H1 (cell line): ENCODE data around the gene PARS2. TPM values are rescaled to one million over a fixed set of nuclear protein-coding genes. Genes with fewer than 3 reads are reported as not detected.

Experiments used
- E2F6 ChIP-seq: IDR thresholded peaks from 2 replicates; pipeline ENCODE4 v1.6.1; 2012; ENCODE audit warnings: inconsistent platforms
- FOSL1 ChIP-seq: IDR thresholded peaks from 2 replicates; pipeline ENCODE4 v1.6.1; 2011; ENCODE audit warnings: mild to moderate bottlenecking, low read depth, low read length, moderate library complexity; ENCODE audit not compliant: insufficient read depth
- PHF8 ChIP-seq: fragments of 200-600 bp; sonication (generic); conservative IDR thresholded peaks from 2 replicates; pipeline ENCODE4 v1.7.1; 2012; ENCODE audit warnings: low read depth, mild to moderate bottlenecking, inconsistent platforms, low read length, moderate library complexity
- RNF2 ChIP-seq: fragments of 200-900, 300-1000 bp; sonication (generic); IDR thresholded peaks from 2 replicates; pipeline ENCODE4 v1.7.1; 2016; ENCODE audit warnings: borderline replicate concordance, low read depth, mild to moderate bottlenecking, antibody characterized with exemption, low read length; ENCODE audit not compliant: poor library complexity, severe bottlenecking; ENCODE audit errors: missing control alignments
- SIX5 ChIP-seq: IDR thresholded peaks from 2 replicates; pipeline ENCODE4 v1.6.1; 2011; ENCODE audit warnings: mild to moderate bottlenecking, low read depth, low read length
- USF2 ChIP-seq: IDR thresholded peaks from 2 replicates; pipeline ENCODE4 v1.6.1; 2011; ENCODE audit warnings: low read length, improper control_type of control experiment
- polyA plus RNA-seq, 7 experiments: library from polyadenylated mRNA; depleted of rRNA in 3 of 7; stranded (reverse) in 5 of 7; unstranded in 2 of 7; fragments of >200 nt in 5 of 7; fragments of 200-250 nt in 2 of 7; gene quantifications; 1 replicate in 5 of 7; 2 replicates in 1 of 7; 4 replicates in 1 of 7; pipeline versions ENCODE4 v1.2.1 to v1.2.3, GENCODE V29; 2011 to 2013; ENCODE audit warnings: missing spikeins in 2 of 7, mixed read lengths in 2 of 7
- total RNA-seq: library from RNA; stranded (reverse); fragmentation: NEBNext Ultra II Directional; extraction: Animal tissue kit (Norgen Biotek cat#: 25700); gene quantifications from 2 replicates; pipeline ENCODE4 v1.2.1, GENCODE V29; 2021

PARS2 gene
- total and polyA plus RNA-seq, 2 of the 8 experiments (the other 6 are each of a cell fraction or from before 2014, with no cell fraction given), result 8.9 to 10.0 TPM

GRCh38 chr1:54754486-54755285 lies 9.6 kb downstream of the PARS2 start (continued):
- no peak for TF ChIP-seq RNF2
- no peak for TF ChIP-seq USF2
- no peak for TF ChIP-seq E2F6
- no peak for TF ChIP-seq SIX5
- TF ChIP-seq FOSL1, result no peak
- no peak for TF ChIP-seq PHF8
